ENCODE measurements around the gene IL17RB.

DNA sequence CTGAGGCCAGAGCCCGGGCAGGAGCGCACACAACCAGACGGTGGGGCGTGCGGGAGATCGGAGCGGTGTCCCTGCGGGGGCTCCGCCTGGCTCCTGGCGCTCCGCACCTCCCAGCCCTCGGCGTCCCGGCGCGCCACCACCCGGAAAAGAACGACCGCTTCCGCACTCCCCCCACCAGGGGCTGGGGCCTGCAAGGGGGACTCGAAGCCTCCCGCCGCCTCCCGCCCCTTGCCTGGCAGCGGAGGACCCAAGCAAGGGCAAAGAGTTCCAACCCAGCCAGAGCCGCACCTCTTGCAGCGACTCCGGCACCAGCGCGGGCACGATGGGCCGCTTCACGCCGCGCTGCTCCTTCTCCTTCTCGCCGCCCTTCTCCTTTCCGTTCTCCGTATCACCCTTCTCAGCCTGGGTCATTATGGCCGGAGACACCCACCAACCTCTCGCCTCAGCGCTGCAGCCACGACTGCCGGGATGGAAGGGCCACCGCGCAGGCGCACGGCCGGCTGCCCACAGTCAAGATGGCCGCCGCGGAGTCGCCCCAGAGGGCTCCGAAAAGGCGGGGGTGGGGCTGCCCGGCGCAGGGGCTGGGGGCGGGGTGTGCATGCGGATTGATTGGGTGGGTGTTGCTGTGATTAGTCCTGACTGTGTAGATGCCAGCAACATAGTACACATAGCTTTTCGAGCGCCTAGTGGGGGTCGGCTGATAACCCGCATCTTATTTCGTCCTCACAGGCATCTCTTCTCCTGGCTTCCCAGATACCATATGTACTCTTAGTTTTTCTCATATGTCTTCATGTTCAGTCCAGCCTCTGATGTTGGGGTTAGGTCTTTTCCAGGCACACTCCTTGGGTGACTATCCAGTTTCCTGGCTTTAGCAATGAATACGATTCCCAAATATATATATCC is 35.6 kb downstream of the IL17RB start, which contains the start of gene ACTR8:
- TF ChIP-seq, protein P1, sequence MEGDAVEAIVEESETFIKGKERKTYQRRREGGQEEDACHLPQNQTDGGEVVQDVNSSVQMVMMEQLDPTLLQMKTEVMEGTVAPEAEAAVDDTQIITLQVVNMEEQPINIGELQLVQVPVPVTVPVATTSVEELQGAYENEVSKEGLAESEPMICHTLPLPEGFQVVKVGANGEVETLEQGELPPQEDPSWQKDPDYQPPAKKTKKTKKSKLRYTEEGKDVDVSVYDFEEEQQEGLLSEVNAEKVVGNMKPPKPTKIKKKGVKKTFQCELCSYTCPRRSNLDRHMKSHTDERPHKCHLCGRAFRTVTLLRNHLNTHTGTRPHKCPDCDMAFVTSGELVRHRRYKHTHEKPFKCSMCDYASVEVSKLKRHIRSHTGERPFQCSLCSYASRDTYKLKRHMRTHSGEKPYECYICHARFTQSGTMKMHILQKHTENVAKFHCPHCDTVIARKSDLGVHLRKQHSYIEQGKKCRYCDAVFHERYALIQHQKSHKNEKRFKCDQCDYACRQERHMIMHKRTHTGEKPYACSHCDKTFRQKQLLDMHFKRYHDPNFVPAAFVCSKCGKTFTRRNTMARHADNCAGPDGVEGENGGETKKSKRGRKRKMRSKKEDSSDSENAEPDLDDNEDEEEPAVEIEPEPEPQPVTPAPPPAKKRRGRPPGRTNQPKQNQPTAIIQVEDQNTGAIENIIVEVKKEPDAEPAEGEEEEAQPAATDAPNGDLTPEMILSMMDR (IDR thresholded peaks at IDR 0.05) = peak in 2 of 3 donors; percentile 16 to 32
- TF ChIP-seq POLR2AphosphoS5 (IDR thresholded peaks at IDR 0.05) = peak; percentile 18 to 48 (median 36)

All from breast epithelium (tissue), 3 donors.